Gastrocnemius medialis (tissue), 4 donors: ENCODE data around the gene TAX1BP3. TPM values are rescaled to one million over a fixed set of nuclear protein-coding genes. Genes with fewer than 3 reads are reported as not detected.

Source experiments
- ATAC-seq, 2 donors: fragments of 150-250 bp; one replicate each; pipeline ENCODE4 v1.9.1; 2016
- DNase-seq, 2 donors: peaks; one replicate each; pipeline ENCODE4 v3.0.0-alpha.2; 2019
- H3K27ac ChIP-seq, 4 donors: fragments of 200-600 bp; sonication (generic); 1 replicate in 1 of 4; 2 replicates in 3 of 4; pipeline ENCODE4 v1.5.1; 2016 to 2018; ENCODE audit warnings: mild to moderate bottlenecking in 2 of 4, moderate library complexity in 1 of 4
- H3K27me3 ChIP-seq, 3 donors: fragments of 200-600 bp; sonication (generic) in 2 of 3; 1 replicate in 1 of 3; 2 replicates in 2 of 3; pipeline versions ENCODE4 v1.5.1 to v1.6.0; 2016 to 2019; ENCODE audit warnings: mild to moderate bottlenecking in 1 of 3, moderate library complexity in 1 of 3
- H3K36me3 ChIP-seq, 2 donors: fragments of 200-600 bp; sonication (generic) in 1 of 2; one replicate each; pipeline ENCODE4 v1.5.1; 2017 to 2018
- H3K4me1 ChIP-seq, 2 donors: fragments of 200-600 bp; sonication (generic) in 1 of 2; one replicate each; pipeline ENCODE4 v1.5.1; 2016 to 2017; ENCODE audit warnings: mild to moderate bottlenecking in 2 of 2
- H3K4me3 ChIP-seq, 4 donors: fragments of 200-600 bp; sonication (generic) in 3 of 4; 1 replicate in 1 of 4; 2 replicates in 3 of 4; pipeline ENCODE4 v1.5.1; 2016 to 2019; ENCODE audit warnings: mild to moderate bottlenecking in 2 of 4
- H3K9me3 ChIP-seq, 3 donors: fragments of 200-600 bp; sonication (generic) in 2 of 3; 1 replicate in 1 of 3; 2 replicates in 2 of 3; pipeline ENCODE4 v1.5.1; 2016 to 2019
- POLR2A ChIP-seq, 2 donors: fragments of 450-650 bp; IDR thresholded peaks; one replicate each; pipeline ENCODE4 v1.6.1; 2017; ENCODE audit warnings: antibody characterized with exemption in 2 of 2, mild to moderate bottlenecking in 2 of 2, moderate library complexity in 2 of 2
- in situ Hi-C, 4 donors: fragments of 200-750 bp; cut with MboI; loops; one replicate each; pipeline versions ENCODE4 v1.15.0 to v1.8.0; 2017; ENCODE audit warnings: low sequenced_read_pairs in 4 of 4
- intact Hi-C: fragments of 100-400 bp; cut with DNase I; formaldehyde crosslinking; loops from one replicate; pipeline ENCODE4 v1.15.1; 2023; ENCODE audit warnings: low total_unique reads
- total RNA-seq, 4 donors: library from RNA; depleted of rRNA; stranded (reverse); fragments of >200 nt; gene quantifications; one replicate each; pipeline versions ENCODE4 v1.1.0 to v1.2.3, GENCODE V29; 2016
- TF ChIP-seq, protein P1 (sequence below), 5 experiments: fragments of 450-650 bp in 3 of 5; fragments of 200-600 bp in 2 of 5; sonication (generic) in 2 of 5; IDR thresholded peaks in 4 of 5; conservative IDR thresholded peaks in 1 of 5; 1 replicate in 4 of 5; 2 replicates in 1 of 5; pipeline ENCODE4 v1.5.1; 2016 to 2019; ENCODE audit warnings: antibody characterized with exemption in 5 of 5, mild to moderate bottlenecking in 3 of 5, moderate library complexity in 3 of 5

Gene TAX1BP3
- total RNA-seq, 4 donors from 2014 or later: 24.1 to 45.1 (median 33.8) TPM

DNA sequence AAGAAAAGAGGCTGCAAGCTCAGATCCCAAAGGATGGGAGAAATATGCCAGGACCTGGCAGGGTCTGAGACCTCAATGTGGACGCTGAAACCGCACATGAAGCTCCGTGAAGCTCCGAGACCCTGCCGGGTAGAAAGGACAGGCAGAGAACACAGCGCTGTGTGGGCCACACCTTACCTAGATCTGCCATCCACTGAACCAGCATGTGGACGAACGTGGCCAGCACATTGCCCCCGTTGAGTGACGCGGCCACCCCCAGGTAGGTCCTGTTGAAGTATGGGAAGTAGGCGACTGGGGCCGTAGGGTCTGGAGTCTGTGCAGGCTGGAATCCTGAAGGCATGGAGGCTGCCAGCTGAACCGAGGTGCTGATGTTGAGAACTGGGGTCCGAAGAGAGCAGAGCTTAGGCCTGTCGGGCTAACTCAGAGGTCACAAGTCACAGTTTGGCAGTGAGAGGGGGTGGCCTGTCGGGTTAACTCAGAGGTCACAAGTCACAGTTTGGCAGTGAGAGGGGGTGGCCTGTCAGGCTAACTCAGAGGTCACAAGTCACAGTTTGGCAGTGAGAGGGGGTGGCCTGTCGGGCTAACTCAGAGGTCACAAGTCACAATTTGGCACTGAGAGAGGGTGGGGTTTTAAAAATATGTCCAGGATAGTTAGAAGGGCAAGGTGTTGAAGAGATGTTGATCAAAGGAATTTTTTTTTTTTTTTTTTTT lies 53.1 kb downstream of the TAX1BP3 start:
- no peak overlapping the region for H3K27ac ChIP-seq
- no peak overlapping the region for H3K4me3 ChIP-seq
- H3K27me3 ChIP-seq: no peaks in the 10 kb centered on the region
- TF ChIP-seq POLR2A (IDR thresholded peaks at IDR 0.05): no peak
- TF ChIP-seq, protein P1, sequence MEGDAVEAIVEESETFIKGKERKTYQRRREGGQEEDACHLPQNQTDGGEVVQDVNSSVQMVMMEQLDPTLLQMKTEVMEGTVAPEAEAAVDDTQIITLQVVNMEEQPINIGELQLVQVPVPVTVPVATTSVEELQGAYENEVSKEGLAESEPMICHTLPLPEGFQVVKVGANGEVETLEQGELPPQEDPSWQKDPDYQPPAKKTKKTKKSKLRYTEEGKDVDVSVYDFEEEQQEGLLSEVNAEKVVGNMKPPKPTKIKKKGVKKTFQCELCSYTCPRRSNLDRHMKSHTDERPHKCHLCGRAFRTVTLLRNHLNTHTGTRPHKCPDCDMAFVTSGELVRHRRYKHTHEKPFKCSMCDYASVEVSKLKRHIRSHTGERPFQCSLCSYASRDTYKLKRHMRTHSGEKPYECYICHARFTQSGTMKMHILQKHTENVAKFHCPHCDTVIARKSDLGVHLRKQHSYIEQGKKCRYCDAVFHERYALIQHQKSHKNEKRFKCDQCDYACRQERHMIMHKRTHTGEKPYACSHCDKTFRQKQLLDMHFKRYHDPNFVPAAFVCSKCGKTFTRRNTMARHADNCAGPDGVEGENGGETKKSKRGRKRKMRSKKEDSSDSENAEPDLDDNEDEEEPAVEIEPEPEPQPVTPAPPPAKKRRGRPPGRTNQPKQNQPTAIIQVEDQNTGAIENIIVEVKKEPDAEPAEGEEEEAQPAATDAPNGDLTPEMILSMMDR (IDR thresholded peaks at IDR 0.05 in 4 of 5, conservative IDR thresholded peaks at IDR 0.05 in 1 of 5): no peak
- no peak for ATAC-seq
- intact Hi-C loops: no loop called here
- peaks cover 9 to 84% of the 10 kb centered on the region in 2 donors for H3K36me3 ChIP-seq
- H3K4me1 ChIP-seq: no peaks in the 10 kb centered on the region
- no peaks in the 10 kb centered on the region for H3K9me3 ChIP-seq
- DNase-seq: no peak
- in situ Hi-C loops: no loop called here

DNA sequence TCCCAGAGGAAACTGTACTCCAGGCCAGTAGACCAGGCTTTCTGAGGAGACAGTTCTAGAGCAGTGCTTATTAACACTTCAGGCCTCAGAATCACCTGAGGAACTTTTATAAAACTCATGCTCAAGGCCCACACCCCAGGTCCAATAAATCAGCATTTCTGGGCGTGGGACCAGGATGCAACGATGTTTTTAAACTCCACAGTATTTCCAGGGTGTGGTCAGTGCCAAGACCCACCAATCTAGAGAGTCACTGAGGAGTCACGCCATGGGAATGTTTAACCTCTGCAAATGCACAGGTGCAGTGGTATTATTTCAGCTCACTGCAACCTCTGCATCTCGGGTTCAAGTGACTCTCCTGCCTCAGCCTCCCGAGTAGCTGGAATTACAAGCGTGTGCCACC lies 55.3 kb downstream of the TAX1BP3 start:
- Histone ChIP-seq H3K9me3 (no peaks in the 10 kb centered on the region), H3K27me3 (no peaks in the 10 kb centered on the region), H3K4me3 (no peak overlapping the region), H3K4me1 (no peaks in the 10 kb centered on the region), H3K27ac (no peak overlapping the region), H3K36me3 (peaks cover 9 to 86% of the 10 kb centered on the region in 2 donors)
- DNase-seq (no peak), ATAC-seq (no peak)
- intact Hi-C loops (no loop called here), in situ Hi-C loops (no loop called here)
- no peak for TF ChIP-seq POLR2A (IDR thresholded peaks at IDR 0.05)
- TF ChIP-seq, protein P1 (IDR thresholded peaks at IDR 0.05 in 4 of 5, conservative IDR thresholded peaks at IDR 0.05 in 1 of 5): no peak

Other genes with a start within 250 kb of the TAX1BP3 start
- under 1 TPM in 1 of 4 donors, not detected in 3; 0.49 TPM for gene OR1E2, start 234.7 kb downstream of the TAX1BP3 start, total RNA-seq
- gene SPATA22, start 196.8 kb downstream of the TAX1BP3 start, total RNA-seq: under 1 TPM in 2 of 4 donors, not detected in 2; 0.22 to 0.23 TPM
- gene ASPA, start 192.6 kb downstream of the TAX1BP3 start, total RNA-seq: 1 to 10 TPM in 3 of 4 donors, under 1 TPM in 1; 0.89 to 4.8 (median 1.4) TPM
- gene TRPV3, start 110.8 kb downstream of the TAX1BP3 start, total RNA-seq: 1 to 10 TPM; 1.3 to 3.8 (median 1.6) TPM
- gene TRPV1, start 59.2 kb downstream of the TAX1BP3 start, total RNA-seq: 1 to 10 TPM; 1.7 to 6.5 (median 3.5) TPM
- 1 to 10 TPM; 4.1 to 4.7 (median 4.4) TPM for gene SHPK, start 32.3 kb downstream of the TAX1BP3 start, total RNA-seq
- 100 to 1,000 TPM in 1 of 4 donors, 10 to 100 TPM in 3; 15.0 to 141 (median 60.2) TPM for gene CTNS, start 31.8 kb downstream of the TAX1BP3 start, total RNA-seq
- gene EMC6, start 234 bp upstream of the TAX1BP3 start, total RNA-seq: 10 to 100 TPM; 40.6 to 73.8 (median 54.5) TPM
- gene P2RX5, start 27.6 kb upstream of the TAX1BP3 start, total RNA-seq: 10 to 100 TPM; 12.3 to 52.9 (median 30.2) TPM
- gene HASPIN, start 55.3 kb upstream of the TAX1BP3 start, total RNA-seq: 1 to 10 TPM in 1 of 4 donors, under 1 TPM in 3; 0.20 to 1.3 (median 0.24) TPM
- gene ITGAE, start 132.6 kb upstream of the TAX1BP3 start, total RNA-seq: 10 to 100 TPM; 10.8 to 25.0 (median 23.5) TPM
- gene NCBP3, start 177.7 kb upstream of the TAX1BP3 start, total RNA-seq: 10 to 100 TPM in 3 of 4 donors, 1 to 10 TPM in 1; 9.5 to 15.2 (median 14.5) TPM
- 1 to 10 TPM in 3 of 4 donors, under 1 TPM in 1; 0.44 to 5.1 (median 2.1) TPM for gene CAMKK1, start 224.5 kb upstream of the TAX1BP3 start, total RNA-seq
- under 1 TPM in 3 of 4 donors, not detected in 1; 0.25 to 0.59 (median 0.38) TPM for gene P2RX1, start 247.9 kb upstream of the TAX1BP3 start, total RNA-seq